ENCODE results near the gene CEP63. TPM values are rescaled to one million over a fixed set of nuclear protein-coding genes. Genes with fewer than 3 reads are reported as not detected.

CEP63 gene
- total RNA-seq, 4 donors from 2014 or later: 21.3 to 26.5 (median 24.3) TPM

DNA sequence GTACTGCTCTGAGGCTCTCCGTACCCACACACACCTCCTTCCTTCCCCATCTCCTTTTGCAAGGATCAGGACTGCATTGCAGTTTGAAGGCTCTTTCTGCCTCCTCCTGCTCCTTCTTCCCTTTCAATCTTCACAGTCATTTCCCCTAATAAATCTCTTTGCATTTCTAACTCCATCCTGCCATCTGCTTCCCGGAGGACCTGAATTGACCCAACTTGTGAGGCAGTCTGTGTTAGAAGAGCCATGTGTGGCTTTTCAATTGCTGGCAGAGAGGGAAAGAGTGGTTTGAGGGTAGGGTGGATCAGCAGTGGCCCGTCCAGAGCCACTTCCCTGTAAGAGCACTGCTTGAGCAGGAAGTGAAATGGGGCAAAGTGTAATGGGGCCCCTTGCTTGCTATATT is 35.9 kb upstream of the CEP63 start:
- 80 to 82% methylated on average over 3 of the region's 3 CpGs for WGBS, 2 donors
- Histone ChIP-seq H3K9me3 (no peaks in the 10 kb centered on the region), H3K36me3 (no peaks in the 10 kb centered on the region), H3K27me3 (no peaks in the 10 kb centered on the region), H3K4me1 (peaks cover 11 to 27% of the 10 kb centered on the region in 2 donors), H3K27ac (no peak overlapping the region), H3K4me3 (replicated peaks in 1 of 3) (no peak overlapping the region)
- intact Hi-C loops (cut with DNase I): no loop called here
- DNase-seq: no peak
- no peak for TF ChIP-seq POLR2A (IDR thresholded peaks at IDR 0.05)
- no peak for TF ChIP-seq CTCF (IDR thresholded peaks at IDR 0.05)

- intact Hi-C loops (cut with DNase I): no loop called here
- H3K4me3 ChIP-seq (replicated peaks in 1 of 3): no peak overlapping the region
- no peaks in the 10 kb centered on the region for H3K36me3 ChIP-seq
- no peaks in the 10 kb centered on the region for H3K9me3 ChIP-seq
- DNase-seq: no peak
- no peaks in the 10 kb centered on the region for H3K4me1 ChIP-seq
- TF ChIP-seq CTCF (IDR thresholded peaks at IDR 0.05) (peak in 2 of 6 experiments; percentile 19), POLR2A (IDR thresholded peaks at IDR 0.05) (no peak)
- no peak overlapping the region for H3K27ac ChIP-seq
- H3K27me3 ChIP-seq: no peaks in the 10 kb centered on the region
- 52 to 61% methylated on average over 6 of the region's 6 CpGs for WGBS, 2 donors
Observed at GRCh38 chr3:134453631-134454030, 32.2 kb upstream of the CEP63 start.

DNA sequence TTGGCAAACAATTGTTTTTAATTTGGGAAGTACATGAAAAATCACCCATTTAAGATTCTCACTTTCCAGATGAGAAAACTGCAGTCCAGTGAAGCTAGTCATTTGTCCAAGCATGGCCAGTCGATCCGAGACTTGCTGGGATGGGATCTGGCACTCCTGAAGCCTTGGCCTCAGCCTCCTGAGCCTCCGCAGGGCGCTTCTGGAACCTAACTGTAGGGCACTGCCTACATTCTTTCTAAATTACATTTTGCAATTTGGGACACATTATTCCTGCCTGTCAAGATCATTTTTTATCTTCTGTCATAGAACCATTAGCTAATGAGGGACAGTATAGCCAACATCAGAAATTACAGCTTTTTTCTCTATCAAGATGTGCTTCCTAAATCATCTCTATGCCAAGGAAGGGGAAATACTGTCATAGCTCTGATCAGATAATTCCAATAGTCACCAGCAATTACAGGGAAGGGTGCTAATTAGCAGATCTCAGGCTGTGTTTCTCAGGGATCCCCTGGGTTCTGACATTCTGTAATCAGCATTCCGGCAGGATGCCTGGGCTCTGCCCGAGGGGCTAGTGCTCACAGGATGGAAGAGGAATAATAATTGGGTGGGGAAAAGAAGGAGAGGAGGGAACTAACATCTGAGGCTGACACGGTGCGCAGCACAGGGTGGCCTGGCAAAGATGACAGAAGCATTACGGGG is 28.3 kb upstream of the CEP63 start:
- no peak overlapping the region for H3K27ac ChIP-seq
- TF ChIP-seq POLR2A (IDR thresholded peaks at IDR 0.05): no peak
- TF ChIP-seq CTCF (IDR thresholded peaks at IDR 0.05): no peak
- DNase-seq: no peak
- no peaks in the 10 kb centered on the region for H3K36me3 ChIP-seq
- H3K4me3 ChIP-seq (replicated peaks in 1 of 3): no peak overlapping the region
- H3K27me3 ChIP-seq: no peaks in the 10 kb centered on the region
- peaks cover 12 to 14% of the 10 kb centered on the region in 2 donors for H3K4me1 ChIP-seq
- intact Hi-C loops (cut with DNase I): no loop called here
- H3K9me3 ChIP-seq: no peaks in the 10 kb centered on the region
- WGBS, 2 donors: 88% methylated on average over 9 of the region's 9 CpGs

DNA sequence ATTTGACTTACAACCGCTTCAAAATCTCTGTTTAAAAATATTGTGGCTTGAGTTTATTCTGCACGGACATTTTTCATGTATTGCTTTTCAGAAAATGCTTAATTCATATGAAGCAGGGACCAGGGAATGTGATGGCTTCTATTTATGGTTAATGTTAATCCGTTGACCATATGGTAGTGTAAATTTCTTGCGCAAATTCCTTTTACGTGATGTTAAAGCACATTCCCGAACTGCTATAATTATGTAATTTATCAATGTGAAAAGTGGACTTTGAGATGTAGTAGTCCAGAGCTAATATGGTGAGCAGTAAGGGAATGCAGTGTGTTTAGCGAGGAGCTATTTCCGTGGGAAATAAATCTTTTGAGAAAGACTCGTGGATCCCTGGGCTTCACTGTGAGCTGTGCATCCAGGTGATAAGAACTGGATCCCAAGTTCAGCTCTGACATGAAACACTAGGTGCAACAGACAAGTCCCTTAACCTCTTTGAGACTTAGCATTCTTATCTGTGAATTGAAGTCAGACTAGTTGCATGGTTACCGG is 27.4 kb upstream of the CEP63 start:
- intact Hi-C loops (cut with DNase I): no loop called here
- no peak for TF ChIP-seq POLR2A (IDR thresholded peaks at IDR 0.05)
- TF ChIP-seq CTCF (IDR thresholded peaks at IDR 0.05): no peak
- no peak for DNase-seq
- Histone ChIP-seq H3K27ac (no peak overlapping the region), H3K27me3 (no peaks in the 10 kb centered on the region), H3K36me3 (no peaks in the 10 kb centered on the region), H3K4me3 (replicated peaks in 1 of 3) (no peak overlapping the region), H3K9me3 (no peaks in the 10 kb centered on the region), H3K4me1 (peaks cover 18 to 24% of the 10 kb centered on the region in 2 donors)
- 92 to 93% methylated on average over 10 of the region's 10 CpGs for WGBS, 2 donors

- no peak for DNase-seq
- WGBS, 2 donors: 75 to 86% methylated on average over 4 of the region's 4 CpGs
- H3K4me3 ChIP-seq (replicated peaks in 1 of 3): no peak overlapping the region
- no peaks in the 10 kb centered on the region for H3K27me3 ChIP-seq
- H3K27ac ChIP-seq: no peak overlapping the region
- H3K4me1 ChIP-seq: peaks cover 18 to 27% of the 10 kb centered on the region in 2 donors
- H3K36me3 ChIP-seq: no peaks in the 10 kb centered on the region
- H3K9me3 ChIP-seq: no peaks in the 10 kb centered on the region
- TF ChIP-seq POLR2A (IDR thresholded peaks at IDR 0.05) (no peak), CTCF (IDR thresholded peaks at IDR 0.05) (no peak)
- intact Hi-C loops (cut with DNase I): no loop called here
Observed at GRCh38 chr3:134459562-134459961, 26.3 kb upstream of the CEP63 start.
